ENCODE data around the gene SMAD4. TPM values are rescaled to one million over a fixed set of nuclear protein-coding genes. Genes with fewer than 3 reads are reported as not detected.

The SMAD4 gene
- total RNA-seq, 1 experiment from 2014 or later: 105 TPM

- Mint-ChIP-seq H3K36me3 (peaks cover 13% of the 10 kb centered on the region), H3K4me3 (no peak overlapping the region), H3K9me3 (peaks cover 19% of the 10 kb centered on the region), H3K27me3 (ENCODE audit: low read depth) (no peaks in the 10 kb centered on the region), H3K4me1 (peaks cover 2% of the 10 kb centered on the region; the same call in 1 of the 2 replicates), H3K27ac (no peak overlapping the region)
- ATAC-seq (no peak), DNase-seq (ENCODE audit: low spot score) (no peak)
- ChIA-PET CTCF (interaction anchor here (1.1 kb wide), 1 partner anchor 12 kb away, joined by 3 read pairs; no protein-coding TSS in a partner anchor), POLR2A (no interaction called here)
- TF ChIP-seq KAT7 (CRISPR knock-in tag; IDR thresholded peaks at IDR 0.05; ENCODE audit: borderline replicate concordance) (no peak), SP1 (CRISPR knock-in tag; conservative IDR thresholded peaks at IDR 0.05) (no peak), E2F5 (CRISPR knock-in tag; IDR thresholded peaks at IDR 0.05) (no peak), ATF1 (CRISPR knock-in tag; IDR thresholded peaks at IDR 0.05) (no peak)
These were observed 68.5 kb downstream of the SMAD4 start for GRCh38 chr18:51098513-51098912.

GRCh38 chr18:51100385-51101120, 70.5 kb downstream of the SMAD4 start:
- Mint-ChIP-seq H3K4me3 (no peak overlapping the region), H3K36me3 (peaks cover 13% of the 10 kb centered on the region), H3K27me3 (ENCODE audit: low read depth) (no peaks in the 10 kb centered on the region), H3K27ac (no peak overlapping the region), H3K4me1 (peaks cover 2% of the 10 kb centered on the region; the same call in 1 of the 2 replicates), H3K9me3 (peaks cover 16% of the 10 kb centered on the region)
- POLR2A ChIA-PET: no interaction called here
- ATAC-seq: peak; percentile 78
- peak; percentile 19 for DNase-seq (ENCODE audit: low spot score)
- TF ChIP-seq ZNF263 (CRISPR knock-in tag; IDR thresholded peaks at IDR 0.05; ENCODE audit: low read depth) (no peak), HMGXB4 (CRISPR knock-in tag; IDR thresholded peaks at IDR 0.05) (no peak)
- CTCF ChIA-PET: interaction anchor here (0.8 to 2.3 kb wide), 3 partner anchors 10 to 44 kb away, joined by 3 to 8 read pairs (median 3); no protein-coding TSS in a partner anchor

GRCh38 chr18:51107082-51107481, 77.1 kb downstream of the SMAD4 start:
- ChIA-PET POLR2A (no interaction called here), CTCF (no interaction called here)
- Mint-ChIP-seq H3K27ac (no peak overlapping the region), H3K9me3 (peaks cover 20% of the 10 kb centered on the region), H3K4me1 (no peaks in the 10 kb centered on the region), H3K36me3 (peaks cover 18% of the 10 kb centered on the region), H3K27me3 (ENCODE audit: low read depth) (no peaks in the 10 kb centered on the region; the same call in 1 of the 2 replicates), H3K4me3 (no peak overlapping the region)
- ATAC-seq (no peak), DNase-seq (ENCODE audit: low spot score) (no peak)
- no peak for TF ChIP-seq NFYB (CRISPR knock-in tag; conservative IDR thresholded peaks at IDR 0.05; ENCODE audit: low read depth)
- TF ChIP-seq EMX1 (CRISPR knock-in tag; IDR thresholded peaks at IDR 0.05): no peak
- no peak for TF ChIP-seq CDX4 (CRISPR knock-in tag; IDR thresholded peaks at IDR 0.05; ENCODE audit: borderline replicate concordance)
- no peak for TF ChIP-seq IRF1 (CRISPR knock-in tag; IDR thresholded peaks at IDR 0.05)
- no peak for TF ChIP-seq ZNF219 (CRISPR knock-in tag; IDR thresholded peaks at IDR 0.05; ENCODE audit: borderline replicate concordance)
- no peak for TF ChIP-seq GABPB1 (CRISPR knock-in tag; IDR thresholded peaks at IDR 0.05)
- no peak for TF ChIP-seq AR (CRISPR knock-in tag; IDR thresholded peaks at IDR 0.05)
- no peak for TF ChIP-seq ZNF138 (CRISPR knock-in tag; conservative IDR thresholded peaks at IDR 0.05)
- TF ChIP-seq CREM (CRISPR knock-in tag; IDR thresholded peaks at IDR 0.05): no peak
- TF ChIP-seq MYBL2 (CRISPR knock-in tag; IDR thresholded peaks at IDR 0.05): no peak

Data from WTC11 (cell line).